ENCODE measurements around the gene KIAA1755. TPM values are rescaled to one million over a fixed set of nuclear protein-coding genes. Genes with fewer than 3 reads are reported as not detected.

KIAA1755 gene
- polyA plus RNA-seq, 1 donor from 2014 or later: not detected

DNA sequence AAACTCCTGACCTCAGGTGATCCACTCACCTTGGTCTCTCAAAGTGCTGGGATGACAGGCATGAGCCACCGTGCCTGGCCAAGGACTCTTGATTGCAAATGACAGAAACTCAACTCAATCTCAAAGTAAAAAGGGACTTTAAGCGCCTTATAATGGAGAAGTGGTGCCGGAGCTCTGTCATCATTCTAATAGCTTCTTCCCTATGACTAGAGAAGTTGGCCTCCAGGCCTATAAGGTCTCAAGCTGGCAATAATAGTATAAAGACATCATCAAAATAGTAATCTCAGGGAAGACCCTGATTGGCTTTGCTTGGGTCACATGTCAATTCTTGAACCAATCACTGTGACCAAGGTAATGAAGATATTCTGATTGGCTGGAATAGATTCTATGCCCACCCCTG lies 8.5 kb upstream of the KIAA1755 start:
- Histone ChIP-seq H3K27ac (ENCODE audit: low read length) (no peak overlapping the region), H3K9me2 (ENCODE audit: insufficient read depth, low read length) (no peaks in the 10 kb centered on the region), H3K36me3 (ENCODE audit: insufficient read depth, low read length) (no peaks in the 10 kb centered on the region), H3K79me2 (replicated peaks; ENCODE audit: insufficient read depth, low read length) (no peaks in the 10 kb centered on the region), H4K20me1 (ENCODE audit: insufficient read depth) (no peaks in the 10 kb centered on the region), H3K4me2 (ENCODE audit: low read length) (no peak overlapping the region), H3K4me3 (ENCODE audit: low read length) (no peak overlapping the region), H2AFZ (ENCODE audit: low read depth, low read length) (no peak overlapping the region), H3K9ac (ENCODE audit: low read length) (no peak overlapping the region), H3K9me3 (ENCODE audit: low read length) (no peaks in the 10 kb centered on the region), H3K27me3 (ENCODE audit: insufficient read depth, low read depth, low read length) (no peaks in the 10 kb centered on the region), H3F3A (ENCODE audit: insufficient read depth, low read length, poor library complexity, severe bottlenecking) (no peaks in the 10 kb centered on the region)
- TF ChIP-seq SMC3 (conservative IDR thresholded peaks at IDR 0.05; ENCODE audit: poor library complexity) (no peak), REST (IDR thresholded peaks at IDR 0.05; ENCODE audit: borderline replicate concordance) (no peak), POLR2AphosphoS5 (IDR thresholded peaks at IDR 0.05) (no peak), EP300 (conservative IDR thresholded peaks at IDR 0.05; ENCODE audit: poor library complexity, severe bottlenecking) (no peak), CTCF (IDR thresholded peaks at IDR 0.05; ENCODE audit: poor library complexity, severe bottlenecking) (no peak), RAD21 (conservative IDR thresholded peaks at IDR 0.05) (no peak), MXI1 (conservative IDR thresholded peaks at IDR 0.05; ENCODE audit: poor library complexity, severe bottlenecking) (no peak), TAF1 (IDR thresholded peaks at IDR 0.05; ENCODE audit: low read depth) (no peak), EZH2 (IDR thresholded peaks at IDR 0.05; ENCODE audit: borderline replicate concordance, insufficient read depth, low read length, poor library complexity, severe bottlenecking) (no peak)

DNA sequence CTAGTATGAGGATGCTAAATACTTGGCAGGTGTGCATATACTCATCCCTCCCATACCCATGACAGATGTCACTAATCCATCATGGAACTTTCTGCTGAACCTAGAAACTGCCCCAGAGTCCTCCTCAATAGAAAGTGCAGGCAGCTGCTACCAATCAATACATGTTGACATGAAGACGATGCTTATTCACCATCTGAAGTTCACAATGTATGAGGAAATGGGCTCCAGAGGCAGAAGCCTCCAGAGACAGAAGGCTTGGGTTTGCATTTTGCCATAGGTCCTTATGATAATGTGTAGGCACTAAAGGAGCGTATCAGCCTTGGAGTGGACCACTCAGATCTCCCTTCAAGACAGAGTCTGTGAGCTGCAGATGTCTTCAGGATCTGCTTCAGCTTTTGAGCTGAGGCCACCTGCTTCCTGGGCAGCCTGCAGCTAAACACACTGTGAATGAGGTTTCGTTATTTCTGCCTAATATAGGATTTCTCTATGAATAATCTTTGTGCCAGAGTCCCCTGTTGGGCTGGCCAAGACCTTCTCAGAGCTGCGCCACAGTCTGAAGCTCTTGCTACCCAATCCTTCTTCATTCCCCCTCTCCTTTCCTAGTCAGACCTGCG lies 7.5 kb upstream of the KIAA1755 start:
- Histone ChIP-seq H3K9me2 (ENCODE audit: insufficient read depth, low read length) (no peaks in the 10 kb centered on the region), H3K27ac (ENCODE audit: low read length) (no peak overlapping the region), H3F3A (ENCODE audit: insufficient read depth, low read length, poor library complexity, severe bottlenecking) (no peaks in the 10 kb centered on the region), H3K36me3 (ENCODE audit: insufficient read depth, low read length) (no peaks in the 10 kb centered on the region), H3K9me3 (ENCODE audit: low read length) (no peaks in the 10 kb centered on the region), H3K4me2 (ENCODE audit: low read length) (no peak overlapping the region), H3K4me3 (ENCODE audit: low read length) (no peak overlapping the region), H3K9ac (ENCODE audit: low read length) (no peak overlapping the region), H3K27me3 (ENCODE audit: insufficient read depth, low read depth, low read length) (no peaks in the 10 kb centered on the region), H3K79me2 (replicated peaks; ENCODE audit: insufficient read depth, low read length) (no peaks in the 10 kb centered on the region), H2AFZ (ENCODE audit: low read depth, low read length) (no peak overlapping the region), H4K20me1 (ENCODE audit: insufficient read depth) (no peaks in the 10 kb centered on the region)
- TF ChIP-seq POLR2AphosphoS5 (IDR thresholded peaks at IDR 0.05): no peak
- no peak for TF ChIP-seq EZH2 (IDR thresholded peaks at IDR 0.05; ENCODE audit: borderline replicate concordance, insufficient read depth, low read length, poor library complexity, severe bottlenecking)
- TF ChIP-seq MXI1 (conservative IDR thresholded peaks at IDR 0.05; ENCODE audit: poor library complexity, severe bottlenecking): no peak
- no peak for TF ChIP-seq TAF1 (IDR thresholded peaks at IDR 0.05; ENCODE audit: low read depth)
- no peak for TF ChIP-seq REST (IDR thresholded peaks at IDR 0.05; ENCODE audit: borderline replicate concordance)
- TF ChIP-seq CTCF (IDR thresholded peaks at IDR 0.05; ENCODE audit: poor library complexity, severe bottlenecking): no peak
- TF ChIP-seq RAD21 (conservative IDR thresholded peaks at IDR 0.05): no peak
- no peak for TF ChIP-seq SMC3 (conservative IDR thresholded peaks at IDR 0.05; ENCODE audit: poor library complexity)
- no peak for TF ChIP-seq EP300 (conservative IDR thresholded peaks at IDR 0.05; ENCODE audit: poor library complexity, severe bottlenecking)

Measured in neural cell (in vitro differentiated cells).